ENCODE results near the gene ANKRD50.

Gene ANKRD50

DNA sequence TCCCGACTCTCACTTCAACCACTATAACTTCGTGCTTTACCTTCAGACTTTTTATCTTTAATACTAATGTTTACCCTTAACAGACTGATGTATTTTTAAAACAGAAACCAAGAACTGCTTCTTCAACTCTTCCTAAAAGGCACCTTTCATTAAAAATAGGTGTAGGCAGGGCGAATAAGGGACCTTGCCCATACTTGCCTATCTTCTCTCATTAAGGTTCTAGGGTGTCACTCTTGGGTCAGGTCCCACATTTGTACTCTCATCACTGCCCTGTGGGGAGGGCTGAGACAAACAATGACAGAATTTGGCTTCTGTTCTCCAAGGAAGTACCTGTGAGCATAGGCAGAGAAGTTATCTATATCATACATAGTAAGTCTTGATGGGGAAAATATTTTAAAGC lies 69.7 kb downstream of the ANKRD50 start:
- Histone ChIP-seq H3K27ac (ENCODE audit: low read depth, low read length) (no peak overlapping the region), H3K4me1 (ENCODE audit: control insufficient read depth, insufficient read depth, low read length) (no peaks in the 10 kb centered on the region), H3K36me3 (ENCODE audit: control insufficient read depth, insufficient read depth, low read length) (no peaks in the 10 kb centered on the region), H3K27me3 (ENCODE audit: control insufficient read depth, insufficient read depth, low read length) (no peaks in the 10 kb centered on the region), H3K9ac (ENCODE audit: low read length) (no peak overlapping the region), H3K4me3 (ENCODE audit: low read length) (no peak overlapping the region)

- no peaks in the 10 kb centered on the region for H3K27me3 ChIP-seq (ENCODE audit: control insufficient read depth, insufficient read depth, low read length)
- no peak overlapping the region for H3K27ac ChIP-seq (ENCODE audit: low read depth, low read length)
- H3K4me1 ChIP-seq (ENCODE audit: control insufficient read depth, insufficient read depth, low read length), result no peaks in the 10 kb centered on the region
- H3K4me3 ChIP-seq (ENCODE audit: low read length), result no peak overlapping the region
- no peaks in the 10 kb centered on the region for H3K36me3 ChIP-seq (ENCODE audit: control insufficient read depth, insufficient read depth, low read length)
- H3K9ac ChIP-seq (ENCODE audit: low read length), result no peak overlapping the region
Observed at GRCh38 chr4:124641715-124642381, 70.7 kb downstream of the ANKRD50 start.

- Histone ChIP-seq H3K4me1 (ENCODE audit: control insufficient read depth, insufficient read depth, low read length) (no peaks in the 10 kb centered on the region), H3K36me3 (ENCODE audit: control insufficient read depth, insufficient read depth, low read length) (no peaks in the 10 kb centered on the region), H3K4me3 (ENCODE audit: low read length) (no peak overlapping the region), H3K9ac (ENCODE audit: low read length) (no peak overlapping the region), H3K27ac (ENCODE audit: low read depth, low read length) (no peak overlapping the region), H3K27me3 (ENCODE audit: control insufficient read depth, insufficient read depth, low read length) (no peaks in the 10 kb centered on the region)
Observed at GRCh38 chr4:124640022-124640730, 72.4 kb downstream of the ANKRD50 start.

GRCh38 chr4:124637321-124637720 lies 75.2 kb downstream of the ANKRD50 start:
- no peak overlapping the region for H3K27ac ChIP-seq (ENCODE audit: low read depth, low read length)
- no peaks in the 10 kb centered on the region for H3K27me3 ChIP-seq (ENCODE audit: control insufficient read depth, insufficient read depth, low read length)
- no peaks in the 10 kb centered on the region for H3K36me3 ChIP-seq (ENCODE audit: control insufficient read depth, insufficient read depth, low read length)
- no peak overlapping the region for H3K9ac ChIP-seq (ENCODE audit: low read length)
- H3K4me3 ChIP-seq (ENCODE audit: low read length), result no peak overlapping the region
- H3K4me1 ChIP-seq (ENCODE audit: control insufficient read depth, insufficient read depth, low read length), result no peaks in the 10 kb centered on the region

DNA sequence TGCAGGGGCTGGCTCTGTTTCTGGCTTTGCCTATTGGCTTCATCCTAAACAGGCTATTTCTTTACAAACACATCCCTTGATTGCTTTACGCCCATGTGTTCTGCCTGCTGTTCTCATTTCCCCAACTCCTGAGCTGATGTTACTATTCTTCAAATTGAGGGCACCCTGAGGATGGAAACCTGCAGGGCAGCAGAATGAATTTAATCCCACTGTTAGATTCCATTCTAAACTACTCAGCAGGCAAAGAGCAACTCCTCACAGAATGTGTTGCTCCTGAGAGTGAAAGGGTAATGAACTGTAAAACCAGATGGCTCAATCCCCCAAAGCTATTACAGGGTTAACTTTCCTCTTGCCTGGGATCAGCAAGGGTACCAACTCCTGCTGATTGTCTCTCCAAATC lies 75.7 kb downstream of the ANKRD50 start:
- no peaks in the 10 kb centered on the region for H3K4me1 ChIP-seq (ENCODE audit: control insufficient read depth, insufficient read depth, low read length)
- H3K9ac ChIP-seq (ENCODE audit: low read length), result no peak overlapping the region
- no peak overlapping the region for H3K4me3 ChIP-seq (ENCODE audit: low read length)
- H3K36me3 ChIP-seq (ENCODE audit: control insufficient read depth, insufficient read depth, low read length), result no peaks in the 10 kb centered on the region
- H3K27ac ChIP-seq (ENCODE audit: low read depth, low read length), result no peak overlapping the region
- H3K27me3 ChIP-seq (ENCODE audit: control insufficient read depth, insufficient read depth, low read length), result no peaks in the 10 kb centered on the region

GRCh38 chr4:124635331-124635730 lies 77.2 kb downstream of the ANKRD50 start:
- H3K36me3 ChIP-seq (ENCODE audit: control insufficient read depth, insufficient read depth, low read length), result no peaks in the 10 kb centered on the region
- no peak overlapping the region for H3K9ac ChIP-seq (ENCODE audit: low read length)
- H3K4me3 ChIP-seq (ENCODE audit: low read length), result no peak overlapping the region
- H3K27ac ChIP-seq (ENCODE audit: low read depth, low read length), result no peak overlapping the region
- no peaks in the 10 kb centered on the region for H3K4me1 ChIP-seq (ENCODE audit: control insufficient read depth, insufficient read depth, low read length)
- H3K27me3 ChIP-seq (ENCODE audit: control insufficient read depth, insufficient read depth, low read length), result no peaks in the 10 kb centered on the region

DNA sequence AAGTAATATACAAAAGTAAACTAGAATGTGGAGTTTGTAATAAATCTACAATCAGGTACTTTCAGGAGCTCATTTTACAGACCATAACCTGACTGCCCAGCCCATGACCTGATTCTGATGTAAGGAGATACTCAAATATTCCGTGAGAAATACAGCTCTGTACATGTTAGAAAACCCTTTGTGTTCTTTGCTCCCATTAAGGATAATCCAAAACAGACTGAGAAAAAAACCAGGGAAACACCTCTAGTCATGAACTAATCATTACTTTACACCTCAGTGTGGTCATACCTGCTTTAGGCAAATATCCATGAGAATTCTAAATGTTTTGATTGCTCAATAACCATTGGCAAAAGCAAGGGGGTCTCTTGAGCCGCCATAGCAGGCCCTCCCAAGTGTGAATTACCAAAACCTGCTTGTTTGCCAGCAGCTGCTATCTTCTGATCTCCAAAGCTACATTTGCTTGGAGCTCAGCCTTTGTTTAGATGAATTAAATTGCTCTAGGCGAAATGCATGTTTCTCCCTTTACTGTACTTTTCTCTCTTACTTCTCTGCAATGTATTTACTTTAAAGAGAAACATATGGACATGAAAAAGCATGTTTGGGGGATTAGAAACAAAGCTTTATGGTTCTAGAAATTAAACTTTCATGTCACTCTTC lies 79.1 kb downstream of the ANKRD50 start:
- Histone ChIP-seq H3K4me3 (ENCODE audit: low read length) (no peak overlapping the region), H3K27ac (ENCODE audit: low read depth, low read length) (no peak overlapping the region), H3K27me3 (ENCODE audit: control insufficient read depth, insufficient read depth, low read length) (no peaks in the 10 kb centered on the region), H3K9ac (ENCODE audit: low read length) (no peak overlapping the region), H3K4me1 (ENCODE audit: control insufficient read depth, insufficient read depth, low read length) (no peaks in the 10 kb centered on the region), H3K36me3 (ENCODE audit: control insufficient read depth, insufficient read depth, low read length) (no peaks in the 10 kb centered on the region)

GRCh38 chr4:124632439-124632838 lies 80.1 kb downstream of the ANKRD50 start:
- H3K4me1 ChIP-seq (ENCODE audit: control insufficient read depth, insufficient read depth, low read length), result no peaks in the 10 kb centered on the region
- no peak overlapping the region for H3K9ac ChIP-seq (ENCODE audit: low read length)
- no peaks in the 10 kb centered on the region for H3K27me3 ChIP-seq (ENCODE audit: control insufficient read depth, insufficient read depth, low read length)
- no peak overlapping the region for H3K4me3 ChIP-seq (ENCODE audit: low read length)
- no peak overlapping the region for H3K27ac ChIP-seq (ENCODE audit: low read depth, low read length)
- H3K36me3 ChIP-seq (ENCODE audit: control insufficient read depth, insufficient read depth, low read length), result no peaks in the 10 kb centered on the region

GRCh38 chr4:124631760-124632159 lies 80.8 kb downstream of the ANKRD50 start:
- Histone ChIP-seq H3K4me3 (ENCODE audit: low read length) (no peak overlapping the region), H3K4me1 (ENCODE audit: control insufficient read depth, insufficient read depth, low read length) (no peaks in the 10 kb centered on the region), H3K36me3 (ENCODE audit: control insufficient read depth, insufficient read depth, low read length) (no peaks in the 10 kb centered on the region), H3K27me3 (ENCODE audit: control insufficient read depth, insufficient read depth, low read length) (no peaks in the 10 kb centered on the region), H3K9ac (ENCODE audit: low read length) (no peak overlapping the region), H3K27ac (ENCODE audit: low read depth, low read length) (no peak overlapping the region)

GRCh38 chr4:124629681-124630080 lies 82.9 kb downstream of the ANKRD50 start:
- H3K4me3 ChIP-seq (ENCODE audit: low read length), result no peak overlapping the region
- no peaks in the 10 kb centered on the region for H3K27me3 ChIP-seq (ENCODE audit: control insufficient read depth, insufficient read depth, low read length)
- H3K9ac ChIP-seq (ENCODE audit: low read length), result no peak overlapping the region
- no peak overlapping the region for H3K27ac ChIP-seq (ENCODE audit: low read depth, low read length)
- no peaks in the 10 kb centered on the region for H3K4me1 ChIP-seq (ENCODE audit: control insufficient read depth, insufficient read depth, low read length)
- H3K36me3 ChIP-seq (ENCODE audit: control insufficient read depth, insufficient read depth, low read length), result no peaks in the 10 kb centered on the region

Data from rectal smooth muscle tissue (tissue), 1 donor.